ENCODE results near the gene FNDC7.
"Not testable (repeated sequence)": the region's sequence is repeated elsewhere in the genome, so short reads cannot be mapped to it uniquely, and the experiment has no call there.

DNA sequence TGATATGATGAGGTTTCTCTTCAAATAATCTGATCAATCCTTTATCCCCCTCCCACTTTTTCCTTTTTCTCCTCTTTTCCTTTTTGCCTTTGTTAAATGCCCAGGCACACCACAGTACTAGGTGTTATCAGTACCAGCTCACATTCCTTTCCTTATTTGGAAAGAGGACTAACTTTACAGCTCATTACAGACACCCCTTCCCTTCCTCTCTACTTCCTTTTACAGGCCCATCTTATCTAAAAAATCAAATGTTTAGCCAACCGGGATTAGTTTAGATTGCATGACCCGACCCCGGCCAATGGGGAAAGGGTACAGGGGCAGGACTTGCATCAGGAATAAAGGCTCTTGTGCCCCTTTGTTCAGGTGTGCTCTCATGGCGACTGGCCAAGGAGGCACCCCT is 31.0 kb upstream of the FNDC7 start:
- not testable (repeated sequence) for TF ChIP-seq CHD2 (IDR thresholded peaks at IDR 0.05; ENCODE audit: borderline replicate concordance, low read depth, low read length); JUNB (IDR thresholded peaks at IDR 0.05); RAD21 (IDR thresholded peaks at IDR 0.05; ENCODE audit: insufficient read depth, low read depth, low read length)
